Stimulated activated CD4-positive, alpha-beta T cell treated with anti-CD3 and anti-CD28 coated beads, Interleukin-15, amount 100 ng/mL, for 48 hours (primary cell): ENCODE measurements around the gene MACIR.

Experiments
- DNase-seq, 2 donors: peaks; one replicate each; pipeline ENCODE4 v3.0.0-alpha.2; 2020; ENCODE audit warnings: low read depth in 2 of 2

The MACIR gene

DNA sequence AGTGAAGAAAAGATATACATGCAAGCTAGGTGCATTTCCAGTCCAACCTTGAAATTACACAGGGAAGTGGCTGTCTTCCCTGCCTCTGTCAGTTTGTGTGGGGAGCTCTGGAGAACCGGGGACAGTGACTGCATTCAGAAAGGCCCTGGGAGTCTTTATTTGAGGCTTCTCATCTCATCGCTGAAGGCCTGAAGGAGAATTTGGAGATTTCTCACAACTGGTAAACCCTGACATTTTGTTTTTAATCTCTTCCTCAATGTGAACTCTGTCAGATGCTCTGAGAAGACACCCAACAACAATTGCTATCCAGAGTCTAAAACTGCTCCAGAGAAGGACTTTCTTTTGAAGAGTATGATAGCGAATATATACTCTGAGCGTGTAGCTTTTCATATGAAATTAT is 33.0 kb downstream of the MACIR start:
- no peak for DNase-seq

DNA sequence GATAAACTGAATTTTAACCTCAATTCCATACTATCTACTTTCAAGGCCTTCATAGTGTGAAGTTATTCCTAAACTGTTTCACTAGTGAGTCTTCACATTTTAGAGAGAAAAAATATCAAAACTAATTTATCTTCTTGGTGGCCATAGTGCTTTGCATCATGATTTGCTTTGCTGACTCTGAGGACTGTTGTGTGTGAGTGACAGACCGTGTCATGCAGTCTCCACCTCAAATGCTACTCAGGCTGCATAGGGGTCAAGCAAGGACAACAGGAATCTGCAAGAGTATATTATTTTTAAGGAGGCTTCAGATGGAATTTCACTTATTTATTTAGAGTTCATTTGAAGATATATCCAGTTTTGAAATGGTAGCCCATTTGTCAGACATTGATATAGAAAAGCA is 34.5 kb downstream of the MACIR start:
- DNase-seq: no peak

DNA sequence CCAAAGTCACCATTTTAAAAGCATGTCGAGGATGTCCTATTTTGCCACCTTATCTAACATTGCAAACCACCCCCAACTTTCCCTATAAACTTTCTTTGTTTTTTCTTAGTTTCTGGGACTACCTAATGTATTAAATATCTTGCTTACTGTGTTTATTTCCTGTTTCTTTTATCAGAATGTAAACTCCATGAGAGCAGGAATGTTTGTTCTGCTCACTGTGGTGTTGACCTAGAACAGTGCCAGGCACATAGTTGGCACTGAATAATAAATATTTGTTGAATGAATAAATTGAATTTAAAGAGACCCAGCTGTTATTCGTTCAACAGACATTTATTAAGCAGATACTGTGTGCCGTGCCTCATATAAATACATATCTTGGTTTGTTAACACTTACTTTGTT is 35.2 kb downstream of the MACIR start:
- no peak for DNase-seq

DNA sequence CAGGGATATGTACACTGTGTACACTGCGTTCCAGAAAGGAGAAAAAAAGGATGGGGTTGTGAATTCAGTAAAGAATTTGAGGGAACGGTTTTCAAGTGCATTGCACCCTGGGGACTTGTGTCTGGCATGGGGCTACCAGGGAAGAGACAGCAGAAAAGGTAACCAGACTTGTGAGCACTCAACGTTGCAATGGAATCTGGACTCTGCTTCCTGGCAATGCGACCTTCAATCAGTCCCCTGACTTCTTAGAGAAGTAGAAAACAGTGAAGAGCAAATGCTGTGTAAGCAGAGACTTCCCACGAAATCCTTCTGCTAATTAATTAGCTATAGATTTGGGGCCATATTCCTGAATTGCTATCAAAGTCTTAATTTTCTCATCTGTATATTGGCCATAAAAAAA is 36.3 kb downstream of the MACIR start:
- no peak for DNase-seq

DNA sequence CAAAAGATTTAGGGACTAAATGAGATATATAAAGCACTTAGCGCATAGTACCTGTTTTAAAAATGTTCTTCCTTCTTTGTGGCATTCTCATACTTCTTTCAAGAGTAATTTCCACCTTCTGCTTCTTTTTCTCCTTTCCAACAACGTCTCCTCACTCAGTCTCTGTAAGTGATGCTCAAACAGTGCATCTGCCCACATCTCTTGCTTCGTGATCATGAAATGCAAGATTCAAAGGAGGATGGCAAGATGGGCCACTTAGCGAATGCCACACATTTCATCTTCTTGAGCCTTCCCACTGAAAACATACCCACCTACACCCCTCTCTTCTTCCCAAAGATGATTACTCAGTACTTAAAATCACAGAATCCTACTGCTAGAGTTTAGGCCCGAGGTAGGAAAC is 36.9 kb downstream of the MACIR start:
- DNase-seq: no peak

DNA sequence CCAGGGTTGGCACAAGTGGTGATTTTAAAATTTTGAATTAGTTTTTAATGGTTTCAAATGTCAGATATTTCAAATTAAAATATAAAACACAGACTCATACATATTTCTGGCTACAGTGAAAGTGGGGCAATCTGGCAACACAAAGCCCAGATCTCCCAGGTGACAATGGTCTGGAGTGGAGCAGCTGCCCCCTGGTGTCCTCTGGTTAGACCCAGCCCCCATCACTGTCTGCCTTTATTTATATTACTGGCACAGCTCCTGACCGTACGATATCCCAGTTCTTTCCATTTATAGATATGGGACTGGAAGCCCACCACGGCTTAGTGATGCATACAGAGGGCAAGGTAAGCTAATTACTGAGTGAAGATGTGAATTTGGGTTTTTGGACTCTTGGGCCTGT is 37.3 kb downstream of the MACIR start:
- DNase-seq: no peak

DNA sequence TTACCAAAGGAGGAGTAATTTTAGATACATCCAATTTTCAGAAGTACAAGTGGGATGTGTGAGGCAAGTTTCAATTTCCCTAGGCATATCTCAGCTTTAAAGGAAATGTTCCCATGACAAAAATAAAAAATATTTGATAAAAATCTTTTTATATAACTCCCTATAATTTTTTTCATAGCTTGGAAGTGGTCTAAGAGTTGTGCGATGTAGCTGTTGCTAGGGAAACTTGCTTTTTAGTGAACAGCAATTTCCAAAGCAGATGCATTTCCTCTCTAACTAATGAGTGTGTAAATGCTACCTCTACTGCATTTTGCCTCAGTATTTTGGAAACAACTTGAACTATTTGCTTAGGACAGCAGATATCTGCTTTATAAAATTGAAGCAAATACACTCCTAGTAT is 39.6 kb downstream of the MACIR start:
- no peak for DNase-seq

DNA sequence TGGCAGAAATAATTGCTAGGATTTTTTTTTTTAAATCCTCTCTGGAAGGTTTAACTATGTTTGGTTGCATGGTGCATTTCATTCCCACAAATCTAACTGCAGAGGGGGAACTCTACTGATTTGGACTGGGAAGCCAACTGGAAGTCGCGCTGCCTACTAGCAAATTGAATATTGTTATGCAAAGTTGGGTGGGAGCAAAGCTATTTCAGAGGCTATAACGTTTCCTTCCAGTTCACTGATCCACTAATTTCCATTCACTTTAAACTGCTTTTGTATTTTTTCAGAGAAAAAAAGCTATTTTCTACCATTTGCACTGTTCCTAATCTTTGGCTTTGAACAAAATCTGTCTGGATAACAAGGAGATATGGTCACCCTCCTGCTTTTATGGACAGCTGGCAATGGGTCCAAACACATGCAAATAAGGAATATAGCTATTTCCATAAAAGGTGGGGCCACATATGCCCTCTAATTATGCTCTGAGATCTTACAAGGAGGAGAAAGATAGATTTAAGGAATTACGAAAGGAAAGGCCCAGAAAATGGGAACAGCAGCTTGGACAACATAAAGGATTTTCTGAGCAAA is 40.1 kb downstream of the MACIR start:
- no peak for DNase-seq

DNA sequence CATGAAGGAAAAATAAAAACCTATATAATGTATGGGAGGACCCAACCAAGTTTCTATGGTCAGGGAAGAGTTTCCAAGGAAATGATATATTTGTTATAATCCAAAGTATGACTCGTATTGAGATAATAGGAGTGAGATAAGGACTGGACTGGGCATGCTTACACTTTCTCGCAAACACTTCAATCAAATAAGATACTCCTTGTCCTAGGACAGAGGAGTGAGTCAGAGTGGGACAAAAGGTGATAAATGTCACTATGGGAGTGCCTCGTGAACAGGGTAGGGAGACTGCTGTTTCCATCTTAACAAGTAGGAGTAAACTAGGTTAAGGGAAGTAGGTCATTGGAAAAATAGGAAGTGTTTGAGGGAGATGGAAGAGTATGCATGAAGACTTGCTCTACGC is 47.2 kb downstream of the MACIR start:
- DNase-seq: no peak

DNA sequence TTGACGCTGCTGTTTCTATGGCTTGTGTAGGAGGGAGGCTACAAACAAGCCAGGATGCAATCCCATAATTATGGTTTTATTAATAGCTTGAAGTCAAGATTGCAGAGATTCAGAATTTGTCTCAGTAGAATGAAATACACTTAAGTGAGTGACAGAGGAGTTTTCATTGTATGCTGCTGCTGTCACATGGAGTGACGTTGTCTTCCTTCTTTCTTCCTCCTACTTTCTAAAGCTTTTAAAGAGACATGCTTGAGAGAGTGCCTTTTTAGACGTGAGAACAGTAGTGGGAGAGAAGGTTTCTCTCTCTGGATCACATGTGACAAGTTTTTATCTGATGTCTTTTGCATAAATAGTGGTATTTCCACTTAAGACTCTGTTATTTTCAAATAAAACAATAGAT is 48.9 kb downstream of the MACIR start:
- DNase-seq: no peak

DNA sequence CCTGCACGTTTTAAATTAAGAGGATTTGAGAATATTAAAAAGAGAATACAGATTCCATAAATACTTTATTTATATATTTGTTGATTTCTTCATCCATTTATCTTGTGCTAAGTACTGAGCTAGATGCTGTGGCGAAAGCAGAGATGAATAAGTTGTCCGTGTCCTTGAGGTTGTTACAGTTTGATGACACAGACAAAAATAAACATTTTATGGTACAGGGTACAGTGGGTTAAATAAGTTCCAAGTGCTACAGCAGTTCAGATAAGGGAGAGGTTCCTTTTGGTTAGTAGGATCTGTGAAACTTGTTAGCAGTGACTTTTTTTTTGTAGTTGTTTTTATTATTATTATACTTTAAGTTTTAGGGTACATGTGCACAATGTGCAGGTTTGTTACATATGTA is 50.2 kb downstream of the MACIR start:
- no peak for DNase-seq

DNA sequence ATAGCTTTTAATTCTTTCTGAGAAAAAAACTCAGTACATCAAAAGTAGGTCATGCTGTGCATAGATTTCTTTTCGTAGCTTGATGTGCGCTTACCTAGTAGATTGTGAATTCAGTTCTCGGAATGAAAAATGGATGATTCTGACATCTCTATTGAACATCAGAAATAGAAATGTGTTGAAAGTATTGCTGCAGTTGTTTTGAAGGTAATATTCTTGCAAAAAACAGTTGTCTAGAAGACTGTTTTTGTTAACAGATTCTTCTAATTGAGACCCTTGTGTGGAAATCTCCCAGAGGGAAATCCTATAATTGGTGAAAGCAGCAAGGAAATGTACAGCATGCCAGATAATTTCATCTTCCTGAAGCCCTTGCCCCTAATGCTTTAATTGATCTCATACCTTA is 54.5 kb downstream of the MACIR start:
- no peak for DNase-seq

DNA sequence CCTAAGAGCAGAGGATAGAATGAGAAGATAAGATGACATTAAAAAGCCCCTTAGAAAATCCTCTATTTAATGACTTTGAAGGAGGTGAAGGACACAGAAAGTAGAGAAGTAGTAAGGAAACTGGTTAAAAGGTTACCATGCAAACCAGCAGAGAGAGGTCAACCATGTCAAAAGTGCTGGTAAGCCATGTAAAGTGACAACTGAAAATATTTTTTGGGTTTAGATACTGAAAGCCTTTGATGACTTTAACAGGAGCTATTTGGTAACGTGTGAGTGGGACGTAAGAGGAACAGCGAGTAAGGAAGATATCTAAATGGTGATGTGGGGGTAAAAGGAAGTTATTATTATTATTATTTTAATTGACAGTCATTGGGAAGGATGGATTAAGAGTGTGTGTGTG is 56.9 kb downstream of the MACIR start:
- no peak for DNase-seq

DNA sequence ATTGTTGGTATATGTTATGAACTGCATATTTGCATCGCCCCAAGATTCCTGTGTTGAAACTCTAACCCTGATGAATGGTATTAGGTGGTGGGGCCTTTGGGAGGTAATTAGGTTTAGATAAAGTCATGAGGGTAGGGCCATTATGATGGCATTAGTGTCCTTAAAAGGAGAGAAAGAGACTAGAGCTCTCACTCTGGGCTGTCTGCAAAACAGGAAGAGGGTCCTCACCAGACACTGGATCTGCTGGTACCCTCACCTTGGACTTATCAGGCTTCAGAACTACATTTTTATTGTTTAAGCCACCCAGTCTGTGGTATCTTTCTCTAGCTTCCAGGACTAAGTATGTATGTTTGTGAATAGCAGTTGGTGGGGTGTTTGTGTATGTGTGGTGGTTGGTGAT is 68.9 kb downstream of the MACIR start:
- DNase-seq: no peak

DNA sequence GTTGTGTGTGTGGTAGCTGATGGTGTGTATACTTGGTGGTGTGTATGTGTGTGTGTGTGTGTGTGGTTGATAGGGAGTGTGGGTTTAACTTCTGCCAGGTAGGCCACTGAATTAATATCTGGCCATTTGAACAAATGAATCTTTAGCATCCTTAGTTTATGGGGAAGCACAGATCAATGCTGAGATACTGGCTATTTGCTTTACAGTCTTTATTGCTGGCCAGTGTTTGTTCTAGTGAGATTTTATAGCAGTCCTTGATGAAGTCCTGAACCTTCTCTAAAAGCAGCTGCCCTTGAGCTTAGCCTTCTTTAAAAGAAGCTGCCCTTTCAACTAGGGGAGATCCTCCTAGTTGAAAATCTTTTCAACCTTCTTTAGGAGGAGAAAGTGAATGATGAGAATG is 69.3 kb downstream of the MACIR start:
- no peak for DNase-seq
